PC-9 (cell line): ENCODE data around the gene SERPINF2. TPM values are rescaled to one million over a fixed set of nuclear protein-coding genes. Genes with fewer than 3 reads are reported as not detected.
"Not testable (repeated sequence)": the region's sequence is repeated elsewhere in the genome, so short reads cannot be mapped to it uniquely, and the experiment has no call there.

ENCODE experiments used
- BruUV-seq: library from RNA; stranded (reverse); fragments of 400-500 nt; replicated peaks from 2 replicates; lab custom pipeline; 2021; lab: Mats Ljungman, UMichigan
- CTCF ChIA-PET: fragments of 300-600 bp; sonication (Branson Sonifier 250); formaldehyde crosslinking; loops from one replicate; lab custom pipeline; 2022; ENCODE audit warnings: antibody characterized with exemption; lab: Charles Lee
- POLR2A ChIA-PET: fragments of 300-600 bp; sonication (Branson Sonifier 250); formaldehyde crosslinking; loops from one replicate; lab custom pipeline; 2022; ENCODE audit warnings: antibody characterized with exemption; ENCODE audit not compliant: unreplicated experiment; lab: Charles Lee
- DNase-seq, 2 experiments: peaks; one replicate each; pipeline versions ENCODE4 v3.0.0 to v3.0.0-alpha.2; 2015 to 2022; ENCODE audit warnings: mixed read lengths in 1 of 2
- H2AFZ ChIP-seq: fragments of 200-600 bp; sonication (generic); 2 replicates; pipeline ENCODE4 v1.8.1; 2017; ENCODE audit warnings: antibody characterized with exemption
- H3F3A ChIP-seq: fragments of 200-600 bp; sonication (generic); 2 replicates; pipeline ENCODE4 v1.8.1; 2017; ENCODE audit warnings: antibody characterized with exemption, mild to moderate bottlenecking, low read depth; ENCODE audit not compliant: insufficient read depth
- H3K27ac ChIP-seq: fragments of 200-600 bp; sonication (generic); 2 replicates; pipeline ENCODE4 v1.6.1; 2016; ENCODE audit warnings: mixed run types
- H3K27me3 ChIP-seq: fragments of 200-600 bp; sonication (generic); 2 replicates; pipeline ENCODE4 v1.6.1; 2016; ENCODE audit warnings: low read depth, mixed run types; ENCODE audit not compliant: insufficient read depth
- H3K36me3 ChIP-seq: fragments of 200-600 bp; sonication (generic); 2 replicates; pipeline ENCODE4 v1.6.1; 2016; ENCODE audit warnings: low read depth, mixed run types
- H3K4me1 ChIP-seq: fragments of 200-600 bp; sonication (generic); replicated peaks from 2 replicates; pipeline ENCODE4 v1.6.1; 2016; ENCODE audit warnings: mixed run types; ENCODE audit not compliant: insufficient read depth
- H3K4me2 ChIP-seq: fragments of 200-600 bp; sonication (generic); 2 replicates; pipeline ENCODE4 v1.6.1; 2017; ENCODE audit warnings: mixed run types
- H3K4me3 ChIP-seq: fragments of 200-600 bp; sonication (generic); 2 replicates; pipeline ENCODE4 v1.6.1; 2016; ENCODE audit warnings: mixed run types
- H3K79me2 ChIP-seq: fragments of 200-600 bp; sonication (generic); 2 replicates; pipeline ENCODE4 v1.6.1; 2017; ENCODE audit warnings: low read depth, mixed run types
- H3K9me2 ChIP-seq: fragments of 200-600 bp; sonication (generic); 2 replicates; pipeline ENCODE4 v1.8.1; 2017; ENCODE audit warnings: mild to moderate bottlenecking; ENCODE audit not compliant: insufficient read depth
- H3K9me3 ChIP-seq: fragments of 200-600 bp; sonication (generic); 2 replicates; pipeline ENCODE4 v1.8.1; 2016; ENCODE audit warnings: low read depth; ENCODE audit not compliant: insufficient read depth
- H4K20me1 ChIP-seq: fragments of 200-600 bp; sonication (generic); 2 replicates; pipeline ENCODE4 v1.8.1; 2017; ENCODE audit not compliant: insufficient read depth
- EZH2 ChIP-seq: fragments of 200-600 bp; sonication (generic); IDR thresholded peaks from 2 replicates; pipeline ENCODE4 v1.8.0; 2017; ENCODE audit warnings: antibody characterized with exemption, low read depth
- intact Hi-C: fragments of 100-400 bp; cut with micrococcal nuclease; formaldehyde crosslinking; loops from one replicate; pipeline ENCODE4 v1.10.0; 2022; ENCODE audit not compliant: unreplicated experiment
- total RNA-seq: library from RNA; stranded (reverse); gene quantifications from 2 replicates; pipeline ENCODE4 v1.2.3, GENCODE V29; 2021
- TF ChIP-seq, protein P1 (sequence below): fragments of 200-600 bp; sonication (generic); conservative IDR thresholded peaks from 2 replicates; pipeline ENCODE4 v1.6.1; 2017; ENCODE audit warnings: mixed run types, antibody characterized with exemption, mild to moderate bottlenecking, moderate library complexity

SERPINF2 gene
- total RNA-seq, 1 experiment from 2014 or later = 9.5 TPM

DNA sequence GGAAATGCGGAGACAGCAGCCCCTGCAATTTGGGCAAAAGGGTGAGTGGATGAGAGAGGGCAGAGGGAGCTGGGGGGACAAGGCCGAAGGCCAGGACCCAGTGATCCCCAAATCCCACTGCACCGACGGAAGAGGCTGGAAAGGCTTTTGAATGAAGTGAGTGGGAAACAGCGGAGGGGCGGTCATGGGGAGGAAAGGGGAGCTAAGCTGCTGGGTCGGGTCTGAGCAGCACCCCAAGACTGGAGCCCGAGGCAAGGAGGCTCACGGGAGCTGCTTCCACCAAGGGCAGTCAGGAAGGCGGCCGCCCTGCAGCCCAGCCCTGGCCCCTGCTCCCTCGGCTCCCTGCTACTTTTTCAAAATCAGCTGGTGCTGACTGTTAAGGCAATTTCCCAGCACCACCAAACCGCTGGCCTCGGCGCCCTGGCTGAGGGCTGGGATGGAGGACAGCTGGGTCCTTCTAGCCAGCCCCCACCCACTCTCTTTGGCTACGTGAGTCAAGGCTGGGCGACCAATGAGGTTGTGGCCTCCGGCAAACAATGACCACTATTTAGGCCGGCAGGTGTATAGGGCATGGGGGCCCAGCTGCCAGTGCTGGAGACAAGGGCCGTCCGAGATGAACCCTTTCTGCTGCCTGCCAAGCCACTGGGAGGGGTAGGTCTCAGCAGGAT, 19.7 kb downstream of the SERPINF2 start:
- CTCF ChIA-PET = no interaction called here
- H2AFZ ChIP-seq = no peak overlapping the region
- no peak overlapping the region for H3K4me3 ChIP-seq

DNA sequence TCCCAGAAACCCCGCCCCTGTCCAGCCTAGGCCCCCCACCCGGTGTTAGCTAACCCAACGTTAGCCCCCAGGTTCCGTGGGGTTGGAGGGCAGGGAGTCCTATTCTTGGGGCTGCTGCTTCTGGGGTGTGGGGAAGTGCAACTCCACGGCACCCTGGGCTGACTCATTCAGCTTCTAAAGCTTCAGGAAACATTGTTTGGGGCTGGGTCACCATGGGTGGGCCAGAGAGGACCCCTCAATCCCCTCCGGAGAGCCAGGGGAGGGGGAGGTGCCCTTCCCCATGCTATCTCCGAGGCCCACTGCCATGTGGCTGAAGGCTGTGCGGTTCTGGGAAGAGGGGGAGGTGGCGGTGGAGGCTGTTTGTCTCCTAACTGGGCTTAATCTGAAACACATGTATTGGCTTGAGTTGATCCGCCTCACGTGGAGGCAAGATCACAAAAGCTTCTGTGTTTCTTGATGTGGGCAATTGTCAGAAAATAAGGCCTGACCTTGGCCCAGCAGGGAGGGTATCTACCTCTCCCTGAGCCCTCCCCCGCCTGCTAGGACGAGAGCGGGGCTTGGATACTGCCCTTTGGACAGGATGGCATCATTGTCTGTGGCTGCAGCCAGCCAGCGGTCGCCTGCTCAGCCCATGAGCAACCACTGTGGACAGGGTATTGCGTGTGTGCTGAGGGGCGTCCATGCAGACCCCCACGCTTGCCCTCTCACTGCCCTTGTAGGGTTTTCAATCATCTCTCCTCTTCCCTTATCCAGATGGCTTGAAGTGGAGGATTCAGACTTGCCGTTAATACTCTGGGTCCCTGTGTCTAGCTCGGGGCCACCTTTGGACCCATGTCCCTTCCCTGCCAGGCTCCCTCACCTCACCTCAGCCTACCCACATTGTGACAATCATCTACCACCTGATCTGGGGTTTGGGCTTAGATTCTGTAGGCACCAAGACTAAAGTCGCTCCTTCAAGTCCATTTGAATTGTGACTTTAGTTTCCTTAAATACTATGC, 20.5 kb downstream of the SERPINF2 start:
- no peak overlapping the region for H3K4me2 ChIP-seq
- ChIA-PET POLR2A (no interaction called here), CTCF (no interaction called here)
- H3K27me3 ChIP-seq = no peaks in the 10 kb centered on the region
- TF ChIP-seq EZH2 = no peak
- TF ChIP-seq, protein P1, sequence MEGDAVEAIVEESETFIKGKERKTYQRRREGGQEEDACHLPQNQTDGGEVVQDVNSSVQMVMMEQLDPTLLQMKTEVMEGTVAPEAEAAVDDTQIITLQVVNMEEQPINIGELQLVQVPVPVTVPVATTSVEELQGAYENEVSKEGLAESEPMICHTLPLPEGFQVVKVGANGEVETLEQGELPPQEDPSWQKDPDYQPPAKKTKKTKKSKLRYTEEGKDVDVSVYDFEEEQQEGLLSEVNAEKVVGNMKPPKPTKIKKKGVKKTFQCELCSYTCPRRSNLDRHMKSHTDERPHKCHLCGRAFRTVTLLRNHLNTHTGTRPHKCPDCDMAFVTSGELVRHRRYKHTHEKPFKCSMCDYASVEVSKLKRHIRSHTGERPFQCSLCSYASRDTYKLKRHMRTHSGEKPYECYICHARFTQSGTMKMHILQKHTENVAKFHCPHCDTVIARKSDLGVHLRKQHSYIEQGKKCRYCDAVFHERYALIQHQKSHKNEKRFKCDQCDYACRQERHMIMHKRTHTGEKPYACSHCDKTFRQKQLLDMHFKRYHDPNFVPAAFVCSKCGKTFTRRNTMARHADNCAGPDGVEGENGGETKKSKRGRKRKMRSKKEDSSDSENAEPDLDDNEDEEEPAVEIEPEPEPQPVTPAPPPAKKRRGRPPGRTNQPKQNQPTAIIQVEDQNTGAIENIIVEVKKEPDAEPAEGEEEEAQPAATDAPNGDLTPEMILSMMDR = no peak
- H2AFZ ChIP-seq = no peak overlapping the region
- no peak for DNase-seq
- intact Hi-C loops = no loop called here
- no peak overlapping the region for H3K4me3 ChIP-seq
- H3K27ac ChIP-seq = no peak overlapping the region
- no peaks in the 10 kb centered on the region for H4K20me1 ChIP-seq
- no peaks in the 10 kb centered on the region for H3K36me3 ChIP-seq
- no peaks in the 10 kb centered on the region for H3K9me3 ChIP-seq
- no TSS peak for BruUV-seq
- no peaks in the 10 kb centered on the region for H3K4me1 ChIP-seq
- H3K79me2 ChIP-seq = no peaks in the 10 kb centered on the region
- H3K9me2 ChIP-seq = no peaks in the 10 kb centered on the region
- no peaks in the 10 kb centered on the region for H3F3A ChIP-seq

More for the DNA sequence above, 19.7 kb downstream of the SERPINF2 start:
- DNase-seq = no peak
- no peaks in the 10 kb centered on the region for H3K9me3 ChIP-seq
- no peaks in the 10 kb centered on the region for H3F3A ChIP-seq
- no peaks in the 10 kb centered on the region for H3K27me3 ChIP-seq
- H3K4me2 ChIP-seq = no peak overlapping the region
- no peaks in the 10 kb centered on the region for H3K4me1 ChIP-seq
- no peaks in the 10 kb centered on the region for H3K79me2 ChIP-seq
- H3K9me2 ChIP-seq = no peaks in the 10 kb centered on the region
- no TSS peak for BruUV-seq
- H3K36me3 ChIP-seq = no peaks in the 10 kb centered on the region
- POLR2A ChIA-PET = no interaction called here
- TF ChIP-seq EZH2 = no peak
- TF ChIP-seq, protein P1 = no peak
- intact Hi-C loops = no loop called here
- H4K20me1 ChIP-seq = no peaks in the 10 kb centered on the region
- no peak overlapping the region for H3K27ac ChIP-seq

DNA sequence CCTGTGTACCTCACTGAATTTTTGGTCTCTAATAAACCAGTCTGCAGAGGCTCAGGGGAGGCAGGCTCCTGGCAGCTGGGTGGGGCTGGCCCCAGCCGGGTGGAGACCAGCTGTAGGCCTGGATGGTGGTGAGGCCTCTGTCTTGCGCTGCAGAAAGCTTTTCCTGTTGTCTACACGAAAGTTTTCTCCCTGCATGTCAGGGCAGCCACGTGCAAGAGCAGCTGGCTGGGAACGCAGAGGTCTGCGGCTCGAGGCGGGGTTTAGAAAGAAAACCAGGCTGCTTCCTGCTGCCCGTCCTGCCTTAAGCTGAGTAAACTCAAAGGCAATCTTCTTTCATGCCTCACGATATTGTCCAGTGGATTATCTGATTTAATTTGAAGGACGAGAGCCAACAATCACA, 21.6 kb downstream of the SERPINF2 start:
- TF ChIP-seq, protein P1 = no peak
- TF ChIP-seq EZH2 = no peak
- Histone ChIP-seq H2AFZ (no peak overlapping the region), H3K9me3 (no peaks in the 10 kb centered on the region), H3K4me3 (no peak overlapping the region), H3K36me3 (no peaks in the 10 kb centered on the region), H3K27ac (no peak overlapping the region), H3K4me2 (no peak overlapping the region), H3K9me2 (no peaks in the 10 kb centered on the region), H4K20me1 (no peaks in the 10 kb centered on the region), H3K79me2 (no peaks in the 10 kb centered on the region), H3K27me3 (no peaks in the 10 kb centered on the region), H3F3A (no peaks in the 10 kb centered on the region), H3K4me1 (no peaks in the 10 kb centered on the region)
- intact Hi-C loops = no loop called here
- POLR2A ChIA-PET = no interaction called here
- DNase-seq = no peak
- CTCF ChIA-PET = no interaction called here
- no TSS peak for BruUV-seq

DNA sequence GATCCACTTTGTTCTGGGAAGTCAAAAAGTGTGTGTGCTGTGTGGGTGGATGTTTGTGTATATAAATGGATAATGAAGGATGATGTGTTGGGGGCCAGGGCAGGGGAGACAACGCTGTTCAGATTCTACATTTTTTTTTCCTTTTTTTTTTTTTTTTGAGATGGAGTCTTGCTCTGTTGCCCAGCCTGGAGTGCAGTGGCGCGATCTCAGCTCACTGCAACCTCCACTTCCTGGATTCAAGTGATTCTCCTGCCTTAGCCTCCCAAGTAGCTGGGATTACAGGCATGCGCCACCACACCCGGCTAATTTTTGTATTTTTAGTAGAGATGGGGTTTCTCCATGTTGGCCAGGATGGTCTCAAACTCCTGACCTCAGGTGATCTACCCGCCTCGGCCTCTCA, 22.0 kb downstream of the SERPINF2 start:
- H3K4me2 ChIP-seq, H3F3A ChIP-seq, BruUV-seq, DNase-seq, intact Hi-C loops, H2AFZ ChIP-seq, H3K36me3 ChIP-seq, POLR2A ChIA-PET, H3K4me1 ChIP-seq, H3K9me2 ChIP-seq, H3K4me3 ChIP-seq, H3K9me3 ChIP-seq, H3K79me2 ChIP-seq, H3K27me3 ChIP-seq, CTCF ChIA-PET, H4K20me1 ChIP-seq, H3K27ac ChIP-seq: not testable (repeated sequence)
